ENCODE results near the gene MMP24OS. TPM values are rescaled to one million over a fixed set of nuclear protein-coding genes. Genes with fewer than 3 reads are reported as not detected.

The MMP24OS gene
- total RNA-seq, 1 donor from 2014 or later: 34.0 TPM

- H3K27me3 Mint-ChIP-seq (ENCODE audit: low read depth): no peaks in the 10 kb centered on the region
- peaks cover 3% of the 10 kb centered on the region for H3K36me3 Mint-ChIP-seq (ENCODE audit: low read depth)
- no peak overlapping the region for H3K27ac Mint-ChIP-seq (ENCODE audit: unreplicated experiment)
- TF ChIP-seq, protein P1, sequence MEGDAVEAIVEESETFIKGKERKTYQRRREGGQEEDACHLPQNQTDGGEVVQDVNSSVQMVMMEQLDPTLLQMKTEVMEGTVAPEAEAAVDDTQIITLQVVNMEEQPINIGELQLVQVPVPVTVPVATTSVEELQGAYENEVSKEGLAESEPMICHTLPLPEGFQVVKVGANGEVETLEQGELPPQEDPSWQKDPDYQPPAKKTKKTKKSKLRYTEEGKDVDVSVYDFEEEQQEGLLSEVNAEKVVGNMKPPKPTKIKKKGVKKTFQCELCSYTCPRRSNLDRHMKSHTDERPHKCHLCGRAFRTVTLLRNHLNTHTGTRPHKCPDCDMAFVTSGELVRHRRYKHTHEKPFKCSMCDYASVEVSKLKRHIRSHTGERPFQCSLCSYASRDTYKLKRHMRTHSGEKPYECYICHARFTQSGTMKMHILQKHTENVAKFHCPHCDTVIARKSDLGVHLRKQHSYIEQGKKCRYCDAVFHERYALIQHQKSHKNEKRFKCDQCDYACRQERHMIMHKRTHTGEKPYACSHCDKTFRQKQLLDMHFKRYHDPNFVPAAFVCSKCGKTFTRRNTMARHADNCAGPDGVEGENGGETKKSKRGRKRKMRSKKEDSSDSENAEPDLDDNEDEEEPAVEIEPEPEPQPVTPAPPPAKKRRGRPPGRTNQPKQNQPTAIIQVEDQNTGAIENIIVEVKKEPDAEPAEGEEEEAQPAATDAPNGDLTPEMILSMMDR (conservative IDR thresholded peaks at IDR 0.05): no peak
- H3K4me3 Mint-ChIP-seq: peak overlapping the region; percentile 98
- no peaks in the 10 kb centered on the region for H3K9me3 Mint-ChIP-seq
- H3K4me1 Mint-ChIP-seq: peaks cover 28% of the 10 kb centered on the region
- DNase-seq (ENCODE audit: low read depth, low spot score): no peak
Measured at GRCh38 chr20:35286077-35286898, 8.4 kb upstream of the MMP24OS start.

- no peaks in the 10 kb centered on the region for H3K9me3 Mint-ChIP-seq
- H3K27ac Mint-ChIP-seq (ENCODE audit: unreplicated experiment): no peak overlapping the region
- TF ChIP-seq, protein P1 (conservative IDR thresholded peaks at IDR 0.05): no peak
- no peak for DNase-seq (ENCODE audit: low read depth, low spot score)
- H3K36me3 Mint-ChIP-seq (ENCODE audit: low read depth): peaks cover 3% of the 10 kb centered on the region
- peaks cover 28% of the 10 kb centered on the region for H3K4me1 Mint-ChIP-seq
- peak overlapping the region; percentile 98 for H3K4me3 Mint-ChIP-seq
- no peaks in the 10 kb centered on the region for H3K27me3 Mint-ChIP-seq (ENCODE audit: low read depth)
Measured at GRCh38 chr20:35285806-35286076, 7.8 kb upstream of the MMP24OS start.

- Mint-ChIP-seq H3K27me3 (ENCODE audit: low read depth) (no peaks in the 10 kb centered on the region), H3K9me3 (no peaks in the 10 kb centered on the region), H3K27ac (ENCODE audit: unreplicated experiment) (peak overlapping the region; percentile 37), H3K4me3 (peak overlapping the region; percentile 98), H3K36me3 (ENCODE audit: low read depth) (peaks cover 4% of the 10 kb centered on the region), H3K4me1 (peaks cover 28% of the 10 kb centered on the region)
- DNase-seq (ENCODE audit: low read depth, low spot score): no peak
- TF ChIP-seq, protein P1 (conservative IDR thresholded peaks at IDR 0.05): no peak
Measured at GRCh38 chr20:35284992-35285805, 7.3 kb upstream of the MMP24OS start.

GRCh38 chr20:35284267-35284991 is 6.5 kb upstream of the MMP24OS start, which contains the start of gene EIF6:
Gene EIF6 (minus strand): TSS chr20:35284772. CDS start chr20:35284487, 285 bp downstream.
- Mint-ChIP-seq H3K4me3 (peak within 1 kb of the TSS; percentile 98), H3K36me3 (ENCODE audit: low read depth) (peaks cover 8% of the 10 kb centered on the region), H3K27me3 (ENCODE audit: low read depth) (no peaks in the 10 kb centered on the region), H3K9me3 (no peaks in the 10 kb centered on the region), H3K27ac (ENCODE audit: unreplicated experiment) (peak within 1 kb of the TSS; percentile 84), H3K4me1 (peaks cover 28% of the 10 kb centered on the region)
- peak; percentile 87 for DNase-seq (ENCODE audit: low read depth, low spot score)
- TF ChIP-seq, protein P1 (conservative IDR thresholded peaks at IDR 0.05): no peak

All from neural crest cell (in vitro differentiated cells).